WTC11 (cell line): Measurements from ENCODE around the gene ZNF732.

Source experiments
- CREM ChIP-seq: sonication (generic); formaldehyde crosslinking; IDR thresholded peaks from 2 replicates; pipeline ENCODE4 v1.8.1; 2022; ENCODE audit warnings: mild to moderate bottlenecking, missing genetic modification reagents, moderate library complexity
- CTCF ChIP-seq: fragments of 200-600 bp; IDR thresholded peaks from 2 replicates; pipeline ENCODE4 v1.8.0; 2022; ENCODE audit warnings: antibody characterized with exemption
- PRDM15 ChIP-seq: sonication (generic); formaldehyde crosslinking; IDR thresholded peaks from 2 replicates; pipeline ENCODE4 v1.8.0; 2022; ENCODE audit warnings: missing genetic modification reagents
- RELA ChIP-seq: sonication (generic); formaldehyde crosslinking; IDR thresholded peaks from 2 replicates; pipeline ENCODE4 v1.8.1; 2022; ENCODE audit warnings: missing genetic modification reagents, mild to moderate bottlenecking, borderline replicate concordance
- ZBTB21 ChIP-seq: sonication (generic); formaldehyde crosslinking; IDR thresholded peaks from 2 replicates; pipeline ENCODE4 v1.8.1; 2023; ENCODE audit warnings: mild to moderate bottlenecking, missing genetic modification reagents, borderline replicate concordance
- ZNF512 ChIP-seq: sonication (generic); formaldehyde crosslinking; IDR thresholded peaks from 2 replicates; pipeline ENCODE4 v1.8.1; 2022; ENCODE audit warnings: missing genetic modification reagents, borderline replicate concordance

GRCh38 chr4:252065-252601 lies 53.1 kb downstream of the ZNF732 start:
- TF ChIP-seq CTCF (no peak), ZBTB21 (no peak), RELA (CRISPR knock-in tag) (no peak), ZNF512 (CRISPR knock-in tag) (no peak), CREM (CRISPR knock-in tag) (no peak), PRDM15 (CRISPR knock-in tag) (no peak)
